ENCODE data around the gene CHTOP.
"Not testable (repeated sequence)": the region's sequence is repeated elsewhere in the genome, so short reads cannot be mapped to it uniquely, and the experiment has no call there.

CHTOP gene

GRCh38 chr1:153635872-153636271, 2.0 kb downstream of the CHTOP start:
- no peak for DNase-seq

GRCh38 chr1:153636312-153636711, 2.4 kb downstream of the CHTOP start:
- DNase-seq = no peak

- DNase-seq = no peak
Measured at GRCh38 chr1:153638261-153638660, 4.4 kb downstream of the CHTOP start.

- DNase-seq = no peak
Measured at GRCh38 chr1:153639280-153639679, 5.4 kb downstream of the CHTOP start.

GRCh38 chr1:153640213-153640612, 6.3 kb downstream of the CHTOP start:
- not testable (repeated sequence) for DNase-seq

GRCh38 chr1:153640861-153641260, 7.0 kb downstream of the CHTOP start:
- no peak for DNase-seq

GRCh38 chr1:153642161-153642560, 8.3 kb downstream of the CHTOP start:
- no peak for DNase-seq

- no peak for DNase-seq
Measured at GRCh38 chr1:153643100-153643499, 9.2 kb downstream of the CHTOP start.

- no peak for DNase-seq
Measured at GRCh38 chr1:153643816-153644215, 9.9 kb downstream of the CHTOP start.

- no peak for DNase-seq
Measured at GRCh38 chr1:153646672-153647345, 12.9 kb downstream of the CHTOP start.

- no peak for DNase-seq
Measured at GRCh38 chr1:153647346-153647714, 13.5 kb downstream of the CHTOP start.

GRCh38 chr1:153648000-153648643, 14.3 kb downstream of the CHTOP start:
- no peak for DNase-seq

- no peak for DNase-seq
Measured at GRCh38 chr1:153649137-153649862, 15.4 kb downstream of the CHTOP start.

- no peak for DNase-seq
Measured at GRCh38 chr1:153649863-153650235, 16.0 kb downstream of the CHTOP start.

- no peak for DNase-seq
Measured at GRCh38 chr1:153651771-153652170, 17.9 kb downstream of the CHTOP start.

GRCh38 chr1:153652805-153653500, 19.1 kb downstream of the CHTOP start:
- DNase-seq = no peak

GRCh38 chr1:153655333-153655732, 21.5 kb downstream of the CHTOP start:
- no peak for DNase-seq

- peak; percentile 89 for DNase-seq
Measured at GRCh38 chr1:153658400-153659174, 24.7 kb downstream of the CHTOP start, which contains the start of gene SNAPIN. Gene SNAPIN (plus strand): TSS chr1:153658703. CDS start chr1:153658744, 41 bp downstream.

- no peak for DNase-seq
Measured at GRCh38 chr1:153659175-153659534, 25.3 kb downstream of the CHTOP start.

- no peak for DNase-seq
Measured at GRCh38 chr1:153659656-153660055, 25.8 kb downstream of the CHTOP start.

GRCh38 chr1:153661111-153661708, 27.3 kb downstream of the CHTOP start:
- DNase-seq = peak; percentile 42

GRCh38 chr1:153662269-153662668, 28.4 kb downstream of the CHTOP start:
- no peak for DNase-seq

Measured in NCI-H2171 treated with DMSO at 0.1 percent for 48 hours (cell line).